Heart right ventricle (tissue), 16 donors: Measurements from ENCODE around the gene CCDC27. TPM values are rescaled to one million over a fixed set of nuclear protein-coding genes. Genes with fewer than 3 reads are reported as not detected.
"Not testable (repeated sequence)": the region's sequence is repeated elsewhere in the genome, so short reads cannot be mapped to it uniquely, and the experiment has no call there.

Source experiments
- ATAC-seq, 8 donors: fragments of 200-7000 bp; cut with Tn5 transposase; one replicate each; pipeline ENCODE4 v1.9.1; 2020; ENCODE audit warnings: mild to moderate bottlenecking in 8 of 8, moderate library complexity in 8 of 8, moderate number of reproducible peaks in 1 of 8
- DNase-seq, 2 donors: peaks; one replicate each; pipeline ENCODE4 v3.0.0-alpha.2; 2020
- H3K27ac ChIP-seq, 10 donors: fragments of 200-600 bp; sonication (generic) in 2 of 10; one replicate each; pipeline versions ENCODE4 v1.5.0 to v1.8.0; 2020 to 2022; ENCODE audit warnings: mild to moderate bottlenecking in 3 of 10
- H3K27me3 ChIP-seq, 7 donors: fragments of 200-600 bp; one replicate each; pipeline ENCODE4 v1.8.0; 2021 to 2022; ENCODE audit warnings: mild to moderate bottlenecking in 2 of 7
- H3K36me3 ChIP-seq, 9 donors: fragments of 200-600 bp; sonication (generic) in 1 of 9; one replicate each; pipeline versions ENCODE4 v1.5.0 to v1.8.0; 2020 to 2022; ENCODE audit warnings: mild to moderate bottlenecking in 2 of 9
- H3K4me1 ChIP-seq, 9 donors: fragments of 200-600 bp; sonication (generic) in 1 of 9; one replicate each; pipeline versions ENCODE4 v1.5.0 to v1.8.0; 2020 to 2022; ENCODE audit warnings: mild to moderate bottlenecking in 4 of 9
- H3K4me3 ChIP-seq, 10 donors: fragments of 200-600 bp; sonication (generic) in 2 of 10; one replicate each; pipeline versions ENCODE4 v1.5.0 to v1.8.0; 2020 to 2022; ENCODE audit warnings: mild to moderate bottlenecking in 7 of 10, moderate library complexity in 2 of 10
- H3K9me3 ChIP-seq, 11 donors: fragments of 200-600 bp in 10 of 11; sonication (generic) in 2 of 11; one replicate each; pipeline versions ENCODE4 v1.5.0 to v1.8.0; 2013 to 2022; ENCODE audit warnings: mild to moderate bottlenecking in 2 of 11, control low read depth in 1 of 11, moderate library complexity in 1 of 11
- whole genome bisulfite sequencing, 2 donors: extraction: QIAGEN DNeasy Blood & Tissue Kit; methylation state at CpG; one replicate each; pipeline ENCODE4 v1.1.7; 2013; ENCODE audit warnings: inconsistent platforms in 1 of 2; 5-methylcytosine and 5-hydroxymethylcytosine counted together
- intact Hi-C, 10 donors: fragments of 100-400 bp; cut with DNase I; formaldehyde crosslinking; loops; one replicate each; pipeline versions ENCODE4 v1.11.1 to v1.14.2; 2022
- polyA plus RNA-seq, 2 donors: library from polyadenylated mRNA; stranded (reverse); fragments of 200-250 nt; gene quantifications; one replicate each; pipeline ENCODE4 v1.2.3, GENCODE V29; 2013
- total RNA-seq, 10 donors: library from RNA; stranded (reverse); fragmentation: NEBNext Ultra II Directional in 3 of 10; extraction: Animal tissue kit (Norgen Biotek cat#: 25700) in 3 of 10; gene quantifications; one replicate each; pipeline versions ENCODE4 v1.2.1 to v1.2.4, GENCODE V29; 2021 to 2023
- TF ChIP-seq, protein P1 (sequence below), 9 donors: fragments of 200-600 bp; sonication (generic) in 2 of 9; IDR thresholded peaks; one replicate each; pipeline versions ENCODE4 v1.5.0 to v1.8.0; 2021 to 2022; ENCODE audit warnings: antibody characterized with exemption in 9 of 9, mild to moderate bottlenecking in 5 of 9, moderate library complexity in 1 of 9
- donor health status: Arrhythmogenic right ventricular cardiomyopathy.
- donor health status: ischemic (EF 13 %, LVEDD 7.1; RV severe dilation, severe dysfunction).
- donor health status: healthy with polysubstance abuse.
- donor health status: DM: no; HTN: yes; CAD: no.
- donor health status: DM: no; HTN: no; CAD: no.
- donor health status: ischemic (EF 25% LVEDD 6.9; RV normal size, moderate dysfunction).
- donor health status: ischemic (EF 25% LVEDD 5.7; RV mildly dilated, moderate dysfunction).
- donor health status: healthy.
- donor health status: DM: yes; HTN: yes; CAD: no.
- donor health status: Ischemic cardiomyopathy.
- donor health status: ischemic (EF 35%, LVEDD 5.7; RV mildly dilated, moderate dysfunction).
- donor health status: nonischemic (EF 11% LVEDD 7.7; RV severe dilation, severe dysfunction).
- donor health status: DM: yes; HTN: yes; CAD: no.
- donor health status: PGD.
- donor health status: ischemic (EF 29% LVEDD 5.4; RV normal size, mild dysfunction).
- donor health status: nonischemic (EF 23%, LVEDD 6.1; RV moderate dilation, normal function).

Gene CCDC27
- total and polyA plus RNA-seq, 12 donors, result 0.03 TPM; not detected in 11

DNA sequence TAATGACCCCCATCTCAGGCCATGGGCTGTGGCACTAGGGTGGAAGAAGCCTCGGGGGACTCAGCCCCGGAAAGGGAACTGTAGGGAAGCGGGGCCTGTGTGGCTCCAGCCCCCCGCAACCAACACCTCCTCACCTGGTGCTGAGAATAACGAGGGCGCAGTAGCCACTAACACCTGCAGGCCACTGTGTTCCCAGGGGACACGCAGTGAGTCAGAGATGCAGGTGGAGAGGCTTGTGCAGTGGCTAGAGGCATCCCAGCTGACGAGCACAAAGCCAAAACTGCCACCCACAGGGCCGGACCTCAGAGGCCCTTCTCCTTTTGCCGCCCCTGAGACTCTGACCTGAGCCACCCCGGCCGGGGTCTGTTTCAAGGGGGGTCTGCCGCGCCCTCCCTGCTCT lies 33.5 kb upstream of the CCDC27 start:
- Histone ChIP-seq H3K4me1 (peaks cover 0 to 37% (median 15%) of the 10 kb centered on the region in 9 donors), H3K36me3 (no peaks in the 10 kb centered on the region), H3K27me3 (peaks cover 0 to 39% (median 16%) of the 10 kb centered on the region in 7 donors), H3K4me3 (no peak overlapping the region), H3K9me3 (no peaks in the 10 kb centered on the region), H3K27ac (no peak overlapping the region)
- DNase-seq, result no peak
- 85 to 89% methylated on average over 14 of the region's 14 CpGs for WGBS, 2 donors
- intact Hi-C loops, result no loop called here
- TF ChIP-seq, protein P1, sequence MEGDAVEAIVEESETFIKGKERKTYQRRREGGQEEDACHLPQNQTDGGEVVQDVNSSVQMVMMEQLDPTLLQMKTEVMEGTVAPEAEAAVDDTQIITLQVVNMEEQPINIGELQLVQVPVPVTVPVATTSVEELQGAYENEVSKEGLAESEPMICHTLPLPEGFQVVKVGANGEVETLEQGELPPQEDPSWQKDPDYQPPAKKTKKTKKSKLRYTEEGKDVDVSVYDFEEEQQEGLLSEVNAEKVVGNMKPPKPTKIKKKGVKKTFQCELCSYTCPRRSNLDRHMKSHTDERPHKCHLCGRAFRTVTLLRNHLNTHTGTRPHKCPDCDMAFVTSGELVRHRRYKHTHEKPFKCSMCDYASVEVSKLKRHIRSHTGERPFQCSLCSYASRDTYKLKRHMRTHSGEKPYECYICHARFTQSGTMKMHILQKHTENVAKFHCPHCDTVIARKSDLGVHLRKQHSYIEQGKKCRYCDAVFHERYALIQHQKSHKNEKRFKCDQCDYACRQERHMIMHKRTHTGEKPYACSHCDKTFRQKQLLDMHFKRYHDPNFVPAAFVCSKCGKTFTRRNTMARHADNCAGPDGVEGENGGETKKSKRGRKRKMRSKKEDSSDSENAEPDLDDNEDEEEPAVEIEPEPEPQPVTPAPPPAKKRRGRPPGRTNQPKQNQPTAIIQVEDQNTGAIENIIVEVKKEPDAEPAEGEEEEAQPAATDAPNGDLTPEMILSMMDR (IDR thresholded peaks at IDR 0.05), result no peak
- no peak for ATAC-seq

DNA sequence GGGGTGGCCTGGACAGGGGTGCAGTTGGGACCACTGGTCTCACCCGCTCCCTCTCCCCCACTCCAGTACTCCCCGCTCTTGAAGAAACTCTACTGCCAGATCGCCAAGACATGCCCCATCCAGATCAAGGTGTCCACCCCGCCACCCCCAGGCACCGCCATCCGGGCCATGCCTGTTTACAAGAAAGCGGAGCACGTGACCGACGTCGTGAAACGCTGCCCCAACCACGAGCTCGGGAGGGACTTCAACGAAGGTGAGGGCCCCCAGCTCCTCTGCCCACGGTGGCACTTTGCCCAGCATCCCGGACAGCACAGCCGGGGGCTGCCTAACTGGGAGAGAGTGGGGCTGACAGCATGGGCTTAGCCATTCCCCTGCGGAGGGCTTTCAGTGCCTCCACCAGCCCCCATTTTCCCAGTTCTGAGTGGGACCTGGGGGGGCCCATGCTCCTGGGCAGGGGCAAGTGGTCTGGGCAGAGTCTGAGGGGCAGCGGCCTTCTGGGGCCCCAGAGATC lies 30.2 kb upstream of the CCDC27 start:
- DNase-seq (no peak), ATAC-seq (no peak)
- Histone ChIP-seq H3K27ac (no peak overlapping the region), H3K27me3 (peaks cover 0 to 21% (median 8%) of the 10 kb centered on the region in 7 donors), H3K9me3 (no peaks in the 10 kb centered on the region), H3K4me1 (peaks cover 0 to 27% (median 12%) of the 10 kb centered on the region in 9 donors), H3K4me3 (no peak overlapping the region), H3K36me3 (no peaks in the 10 kb centered on the region)
- TF ChIP-seq, protein P1 (IDR thresholded peaks at IDR 0.05), result no peak
- intact Hi-C loops, result loop anchor here in 3 of 10 donors (2.0 to 10.0 kb wide), 4 partner anchors 25 to 267 kb away; partner anchors contain the start of gene ARHGEF16 (in 1 of the 3)
- 75 to 81% methylated on average over 20 of the region's 20 CpGs for WGBS, 2 donors

DNA sequence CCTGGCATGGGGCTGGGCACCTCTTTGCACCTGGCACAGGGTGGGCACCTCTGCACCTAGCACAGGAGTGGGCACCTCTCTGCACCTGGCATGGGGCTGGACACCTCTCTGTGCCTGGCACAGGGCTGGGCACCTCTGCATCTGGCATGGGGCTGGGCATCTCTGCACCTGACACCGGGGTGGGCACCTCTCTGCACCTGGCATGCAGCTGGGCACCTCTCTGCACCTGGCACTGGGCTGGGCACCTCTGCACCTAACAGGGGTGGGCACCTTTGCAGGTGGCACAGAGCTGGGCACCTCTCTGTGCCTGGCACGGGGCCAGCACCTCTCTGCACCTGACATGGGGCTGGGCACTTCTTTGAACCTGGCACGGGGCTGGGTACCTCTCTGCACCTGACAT lies 29.4 kb upstream of the CCDC27 start:
- H3K9me3 ChIP-seq, result no peaks in the 10 kb centered on the region
- WGBS, 2 donors, result 67 to 83% methylated on average over 3 of the region's 3 CpGs
- peaks cover 0 to 21% (median 8%) of the 10 kb centered on the region in 7 donors for H3K27me3 ChIP-seq
- H3K27ac ChIP-seq, result no peak overlapping the region
- TF ChIP-seq, protein P1 (IDR thresholded peaks at IDR 0.05), result no peak
- ATAC-seq (no peak), DNase-seq (no peak)
- H3K4me1 ChIP-seq, result peaks cover 0 to 26% (median 12%) of the 10 kb centered on the region in 9 donors
- intact Hi-C loops, result loop anchor here in 4 of 10 donors (1.0 to 10.0 kb wide), 5 partner anchors 26 to 268 kb away; partner anchors contain the start of gene ARHGEF16 (in 1 of the 4)
- no peaks in the 10 kb centered on the region for H3K36me3 ChIP-seq
- H3K4me3 ChIP-seq, result no peak overlapping the region

DNA sequence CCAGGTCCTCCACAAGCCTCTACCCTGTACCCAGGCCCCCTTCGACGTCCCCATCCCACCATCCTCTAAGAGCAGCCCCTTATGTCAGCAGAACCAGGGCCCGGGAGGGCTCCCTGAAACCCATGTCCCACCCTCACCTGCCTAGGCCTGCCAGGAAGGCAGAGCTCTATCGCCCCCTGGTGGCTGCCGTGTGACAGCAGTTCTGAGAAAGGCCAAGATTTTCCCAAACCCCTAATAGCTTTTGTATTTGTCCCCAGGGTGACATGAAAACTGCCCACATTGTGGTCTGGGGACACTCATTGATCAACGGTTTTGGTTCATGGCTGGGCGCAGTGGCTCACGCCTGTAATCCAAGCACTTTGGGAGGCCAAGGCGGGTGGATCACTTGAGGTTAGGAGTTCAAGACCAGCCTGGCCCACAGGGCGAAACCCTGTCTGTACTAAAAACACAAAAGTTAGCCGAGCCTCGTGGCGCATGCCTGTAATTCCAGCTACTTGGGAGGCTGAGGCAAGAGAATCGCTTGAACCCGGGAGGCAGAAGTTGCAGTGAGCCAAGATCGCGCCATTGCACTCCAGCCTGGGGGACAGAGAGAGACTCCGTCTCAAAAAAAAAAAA lies 27.7 kb upstream of the CCDC27 start:
- Histone ChIP-seq H3K27me3 (peaks cover 0 to 22% (median 10%) of the 10 kb centered on the region in 7 donors), H3K4me1 (peaks cover 0 to 11% (median under 1%) of the 10 kb centered on the region in 9 donors)
- WGBS, 2 donors, result 39% methylated on average over 18 of the region's 18 CpGs
- ATAC-seq (peak; percentile 36 to 63 (median 52)), DNase-seq (peak; percentile 67 to 77)
- H3K9me3 ChIP-seq, H3K4me3 ChIP-seq, H3K27ac ChIP-seq, H3K36me3 ChIP-seq: not testable (repeated sequence)
- intact Hi-C loops, result loop anchor here in 6 of 10 donors (1.0 to 10.0 kb wide), 6 partner anchors 29 to 270 kb away; partner anchors contain the start of gene ARHGEF16 (in 1 of the 6)
- TF ChIP-seq, protein P1 (IDR thresholded peaks at IDR 0.05), result peak; percentile 90 to 96 (median 94)
